HG02981 (cell line): ENCODE measurements around the gene PXDN.
"Not testable (repeated sequence)": the region's sequence is repeated elsewhere in the genome, so short reads cannot be mapped to it uniquely, and the experiment has no call there.

Experiments used
- ATAC-seq: cut with Tn5 transposase; IDR thresholded peaks from one replicate; pipeline ENCODE4 v1.9.1; 2021; ENCODE audit warnings: mild to moderate bottlenecking, moderate library complexity; ENCODE audit not compliant: unreplicated experiment

The PXDN gene

DNA sequence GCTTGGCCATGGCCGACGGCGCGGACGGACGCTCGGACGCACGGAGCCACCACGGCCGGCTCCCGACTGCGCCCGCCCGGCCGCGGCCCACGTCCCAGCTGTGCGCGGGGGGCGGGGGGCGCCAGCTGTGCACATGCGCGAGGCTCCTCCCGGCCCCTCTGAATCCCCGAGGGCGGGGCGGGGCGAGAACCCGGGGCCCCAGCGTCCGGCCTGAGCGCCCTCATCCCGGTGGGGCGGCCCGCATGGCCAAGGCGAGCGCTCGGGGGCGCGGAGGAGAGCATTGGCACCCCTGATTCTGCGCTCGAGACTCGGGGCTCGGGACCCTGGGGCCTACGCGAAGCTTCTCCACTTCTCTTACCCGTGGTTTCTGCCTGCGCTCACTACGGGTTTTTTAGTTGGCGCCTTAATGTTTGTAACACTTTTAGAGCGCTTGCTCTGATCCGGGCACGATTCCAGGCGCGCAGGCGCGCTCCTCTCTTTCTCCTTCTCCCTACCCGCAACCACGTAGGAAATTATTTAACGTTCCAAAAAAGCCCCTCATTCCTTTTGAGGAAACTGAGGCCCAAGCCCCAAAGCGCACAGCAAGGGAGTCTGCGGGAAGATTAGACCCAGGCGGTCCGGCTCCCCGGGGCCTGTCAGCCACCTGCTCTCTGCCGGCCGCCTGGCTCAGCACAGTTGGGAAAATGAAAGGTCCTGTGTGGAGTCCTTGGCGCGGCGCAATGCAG is at the start of gene PXDN:
PXDN (minus strand) TSS at position 70 of the 725 bp plus-strand sequence; CDS start at position 10, 60 bp downstream.
- no peak for ATAC-seq

GRCh38 chr2:1793868-1794445 is 49.6 kb upstream of the PXDN start:
- ATAC-seq: no peak

- ATAC-seq: no peak
Measured at GRCh38 chr2:1793001-1793867, 48.9 kb upstream of the PXDN start.

- no peak for ATAC-seq
Measured at GRCh38 chr2:1791685-1792435, 47.5 kb upstream of the PXDN start.

DNA sequence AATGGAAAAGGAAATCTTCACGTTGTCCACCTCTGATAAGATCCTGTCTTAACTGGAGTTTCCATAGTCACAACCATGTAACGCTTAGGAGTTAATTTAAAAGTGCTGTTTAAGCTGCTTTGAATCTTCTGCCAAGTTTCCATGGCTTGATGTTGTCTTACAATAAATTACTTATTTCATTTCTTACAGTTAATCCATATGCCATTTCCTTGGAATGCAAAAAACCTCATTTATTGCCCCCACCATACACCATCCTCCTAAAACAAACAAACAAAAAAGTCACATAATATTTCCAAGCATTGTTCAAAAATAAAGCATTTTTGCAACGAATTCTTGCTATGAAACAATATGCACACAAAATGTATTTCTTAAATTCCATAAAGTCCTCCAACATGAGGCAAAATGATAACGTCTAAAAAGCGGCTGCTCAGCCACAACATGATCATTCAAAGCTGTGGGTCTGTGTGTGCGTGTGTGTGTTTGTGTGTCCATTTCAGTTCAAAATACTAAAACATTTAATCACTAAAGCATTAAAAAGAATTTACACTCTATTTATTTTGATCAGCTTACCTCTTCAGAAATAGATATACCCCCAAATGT is 46.8 kb upstream of the PXDN start:
- no peak for ATAC-seq

DNA sequence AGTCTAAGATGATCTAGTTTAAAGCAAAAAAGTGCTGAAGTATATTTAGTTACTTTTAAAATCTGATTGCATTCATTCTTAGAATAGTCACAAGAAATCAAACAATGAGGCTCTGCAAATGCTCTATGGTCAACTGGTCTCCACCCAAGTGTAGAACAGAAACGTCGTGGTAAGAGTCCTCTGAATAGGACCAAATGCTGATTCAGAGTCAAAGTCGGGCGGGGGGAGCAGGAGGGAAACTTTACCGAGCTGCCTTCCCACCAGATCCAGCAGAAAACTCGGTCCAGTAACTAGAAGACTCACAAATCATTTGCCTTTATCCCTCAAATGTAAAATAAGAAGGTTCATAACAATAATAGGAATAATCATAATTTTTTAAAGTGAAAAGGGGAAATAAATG is 46.2 kb upstream of the PXDN start:
- ATAC-seq: no peak

DNA sequence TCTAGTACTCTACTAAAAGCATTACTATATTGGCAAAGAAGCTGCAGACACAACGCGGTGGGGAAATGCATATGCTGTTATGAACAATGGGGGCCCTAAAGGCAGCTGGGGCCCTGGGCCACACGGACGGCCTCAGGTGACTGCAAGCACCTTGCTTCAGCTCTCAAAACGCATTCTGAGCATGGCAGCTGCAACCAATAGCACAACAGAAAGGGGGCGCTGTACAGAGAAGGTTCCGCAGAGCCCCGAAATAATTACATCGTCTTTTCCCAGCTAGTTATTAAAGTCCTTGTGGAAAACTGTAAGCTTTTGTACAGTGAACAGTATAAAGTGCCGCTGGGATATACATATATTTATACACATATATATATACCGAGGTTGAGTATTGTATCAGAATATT is 45.3 kb upstream of the PXDN start:
- ATAC-seq: no peak

GRCh38 chr2:1788478-1788959 is 44.2 kb upstream of the PXDN start:
- no peak for ATAC-seq

DNA sequence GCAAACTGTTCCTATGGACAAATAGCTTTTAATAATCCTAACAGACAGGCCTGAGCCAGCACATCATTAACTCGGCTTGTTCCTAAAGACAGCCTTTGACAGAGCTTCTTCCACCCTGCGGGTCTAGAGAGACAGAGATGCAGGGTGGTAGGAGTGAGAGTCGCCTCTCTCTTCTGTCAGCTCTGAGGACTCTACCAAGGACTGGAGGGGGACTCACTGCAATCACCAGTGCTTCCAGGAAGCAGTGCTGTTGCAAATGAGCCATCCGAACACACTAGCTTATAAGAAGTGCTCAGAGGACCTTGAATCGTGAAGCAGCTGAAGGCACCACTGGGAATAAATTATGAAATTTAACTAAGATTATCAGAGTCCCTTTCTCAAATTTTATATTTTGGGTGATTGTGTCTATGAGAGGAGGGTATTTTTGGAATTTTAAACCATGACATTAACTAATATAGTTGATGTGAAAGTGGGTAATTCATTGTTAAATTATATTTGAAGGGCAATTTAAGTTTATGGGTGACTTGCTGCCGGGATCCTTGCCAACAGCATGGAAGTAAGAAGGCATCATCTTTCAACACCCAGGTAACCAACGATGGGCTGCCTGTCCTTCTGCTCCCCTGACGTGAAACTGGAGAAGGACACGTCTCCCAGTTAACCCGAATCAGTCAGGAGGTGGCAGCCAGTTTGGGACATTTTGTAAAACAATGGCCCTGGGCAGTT is 43.6 kb upstream of the PXDN start:
- no peak for ATAC-seq

GRCh38 chr2:1784986-1785617 is 40.8 kb upstream of the PXDN start:
- no peak for ATAC-seq

DNA sequence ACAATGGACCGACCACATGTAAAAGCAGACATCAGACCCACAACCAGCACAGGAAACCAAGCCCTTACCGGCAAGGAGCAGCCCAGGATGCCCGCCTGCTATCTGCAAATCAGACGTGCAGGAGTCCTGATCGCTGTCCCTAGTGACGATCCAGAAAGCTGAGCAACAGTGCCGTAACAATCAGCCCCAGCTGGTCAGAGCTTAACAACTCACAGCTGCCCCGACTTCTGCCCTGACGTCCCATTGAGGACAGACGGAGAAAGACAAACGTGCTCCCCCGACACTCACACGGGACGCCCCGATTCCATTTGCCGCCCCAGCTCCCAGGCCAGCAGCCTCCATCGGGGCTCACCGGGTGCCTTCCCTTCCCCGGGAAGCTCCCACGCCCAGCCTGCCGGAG is 39.8 kb upstream of the PXDN start:
- no peak for ATAC-seq

- ATAC-seq: no peak
Measured at GRCh38 chr2:1782514-1782913, 38.2 kb upstream of the PXDN start.

DNA sequence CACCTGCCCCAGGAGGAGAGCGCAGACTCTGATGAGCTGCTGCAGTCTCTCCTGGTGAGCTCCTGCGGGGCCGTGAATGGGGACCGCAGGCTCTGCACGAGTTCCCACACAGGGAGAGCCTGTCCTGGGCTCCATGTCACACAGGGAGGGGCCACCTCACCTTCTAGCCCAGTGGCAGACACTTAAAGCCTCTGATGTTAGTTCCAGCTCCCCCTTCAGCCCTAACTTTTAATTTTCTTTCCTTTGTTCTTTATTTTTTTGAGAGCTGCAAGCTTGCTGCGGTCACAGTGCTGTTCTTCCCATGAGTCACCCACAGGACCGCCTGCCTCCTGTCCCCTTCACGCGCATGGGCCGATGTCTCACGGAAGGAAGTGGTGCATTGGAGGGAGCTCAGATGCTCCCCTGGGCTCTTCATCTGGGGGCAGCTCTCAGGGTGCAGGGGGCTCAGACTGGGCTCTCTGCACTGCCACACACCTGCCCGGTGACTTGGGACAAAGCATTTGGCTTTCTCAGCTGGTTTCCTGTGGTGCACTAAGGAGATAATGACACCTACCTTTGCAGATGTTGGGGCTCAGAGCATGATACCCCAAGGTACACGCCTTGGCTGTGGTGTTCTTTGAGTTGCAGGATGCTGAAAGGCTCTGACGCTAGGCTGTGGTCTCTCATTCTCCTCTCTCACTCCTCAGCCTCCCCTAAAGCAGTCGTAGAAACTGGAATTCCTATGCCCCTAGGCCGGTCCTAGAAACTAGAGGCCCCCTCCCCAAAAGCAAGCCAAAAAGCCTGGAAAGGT is 37.2 kb upstream of the PXDN start:
- ATAC-seq: no peak

- ATAC-seq: no peak
Measured at GRCh38 chr2:1780693-1781092, 36.4 kb upstream of the PXDN start.

- ATAC-seq: not testable (repeated sequence)
Measured at GRCh38 chr2:1780054-1780453, 35.7 kb upstream of the PXDN start.

DNA sequence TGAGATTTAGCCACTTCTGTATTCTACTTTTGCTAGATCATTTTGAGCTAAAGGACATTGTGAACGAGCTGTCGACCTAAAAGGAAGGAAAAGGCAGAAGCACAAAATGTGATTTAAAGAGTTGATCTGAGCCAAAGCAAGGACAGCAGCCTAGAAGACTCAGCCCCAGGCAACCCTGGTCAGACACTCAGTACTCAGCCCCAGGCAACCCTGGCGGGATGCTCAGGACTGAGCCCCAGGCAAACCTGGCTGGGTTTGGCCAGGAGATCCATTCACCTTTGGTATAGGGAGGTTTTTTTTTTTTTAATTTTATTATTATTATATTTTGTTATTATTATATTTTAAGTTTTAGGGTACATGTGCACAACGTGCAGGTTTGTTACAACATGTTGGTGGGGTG is 34.3 kb upstream of the PXDN start:
- ATAC-seq: no peak

GRCh38 chr2:1777781-1778180 is 33.5 kb upstream of the PXDN start:
- no peak for ATAC-seq

DNA sequence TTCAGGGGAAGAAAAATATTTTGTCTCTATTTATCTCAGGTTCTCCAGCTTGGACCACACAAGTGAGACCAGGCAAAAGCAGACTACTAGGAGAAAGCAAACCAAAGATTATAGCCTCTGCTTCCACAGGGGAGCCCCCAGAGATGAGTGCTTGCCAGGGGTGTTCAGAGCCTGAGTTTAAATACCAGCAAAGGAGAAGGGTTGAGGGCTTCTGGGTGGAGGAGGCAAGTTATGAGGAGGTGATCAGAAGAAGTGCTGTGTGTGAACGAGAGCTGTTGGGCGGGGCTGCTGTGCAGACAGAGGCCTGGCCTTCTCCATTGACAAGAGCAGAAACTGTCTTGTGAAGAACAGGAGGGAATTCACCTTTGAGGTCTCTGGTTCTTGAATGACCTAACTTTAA is 32.8 kb upstream of the PXDN start:
- no peak for ATAC-seq
